NCI-H1436 treated with DMSO at 0.1 percent for 48 hours (cell line): Measurements from ENCODE around the gene NBEA.
"Not testable (repeated sequence)": the region's sequence is repeated elsewhere in the genome, so short reads cannot be mapped to it uniquely, and the experiment has no call there.

Experiments
- DNase-seq: peaks from one replicate; lab custom pipeline; 2025; lab: John Stamatoyannopoulos, UW

Gene NBEA

GRCh38 chr13:35388441-35389355 is 446.6 kb downstream of the NBEA start:
- no peak for DNase-seq

- no peak for DNase-seq
These were observed 447.5 kb downstream of the NBEA start for GRCh38 chr13:35389535-35389934.

- no peak for DNase-seq
These were observed 450.7 kb downstream of the NBEA start for GRCh38 chr13:35392768-35393167.

- no peak for DNase-seq
These were observed 451.8 kb downstream of the NBEA start for GRCh38 chr13:35393886-35394285.

- not testable (repeated sequence) for DNase-seq
These were observed 466.2 kb downstream of the NBEA start for GRCh38 chr13:35408285-35408684.

GRCh38 chr13:35411059-35411744 is 469.1 kb downstream of the NBEA start:
- DNase-seq, result no peak

- DNase-seq, result no peak
These were observed 506.4 kb downstream of the NBEA start for GRCh38 chr13:35448465-35448864.

GRCh38 chr13:35449821-35450220 is 507.8 kb downstream of the NBEA start:
- DNase-seq, result no peak

- no peak for DNase-seq
These were observed 513.0 kb downstream of the NBEA start for GRCh38 chr13:35455022-35455421.

- no peak for DNase-seq
These were observed 515.2 kb downstream of the NBEA start for GRCh38 chr13:35457258-35457657.

- DNase-seq, result no peak
These were observed 518.0 kb downstream of the NBEA start for GRCh38 chr13:35460061-35460460.

GRCh38 chr13:35465371-35465770 is 523.3 kb downstream of the NBEA start:
- DNase-seq, result no peak

GRCh38 chr13:35468195-35468594 is 526.1 kb downstream of the NBEA start:
- DNase-seq, result no peak

- DNase-seq, result no peak
These were observed 527.9 kb downstream of the NBEA start for GRCh38 chr13:35469806-35470525.

GRCh38 chr13:35470671-35471661 is 528.9 kb downstream of the NBEA start:
- DNase-seq, result no peak

GRCh38 chr13:35471706-35472322 is 529.7 kb downstream of the NBEA start:
- no peak for DNase-seq

GRCh38 chr13:35472323-35472881 is 530.3 kb downstream of the NBEA start:
- no peak for DNase-seq

GRCh38 chr13:35473206-35473775 is 531.2 kb downstream of the NBEA start:
- no peak for DNase-seq

GRCh38 chr13:35473802-35474201 is 531.7 kb downstream of the NBEA start:
- no peak for DNase-seq

GRCh38 chr13:35474496-35475211 is 532.6 kb downstream of the NBEA start:
- no peak for DNase-seq
